GM21529 (cell line): Measurements from ENCODE around the gene FHOD1.

Experiments
- ATAC-seq: cut with Tn5 transposase; IDR thresholded peaks from one replicate; pipeline ENCODE4 v1.9.1; 2021; ENCODE audit not compliant: unreplicated experiment

The FHOD1 gene

GRCh38 chr16:67179421-67180080 is 67.7 kb downstream of the FHOD1 start:
- ATAC-seq, result no peak
